HG03159 (cell line): ENCODE measurements around the gene CCDC74B.
"Not testable (repeated sequence)": the region's sequence is repeated elsewhere in the genome, so short reads cannot be mapped to it uniquely, and the experiment has no call there.

Experiments used
- ATAC-seq: cut with Tn5 transposase; IDR thresholded peaks from one replicate; pipeline ENCODE4 v1.9.1; 2021; ENCODE audit warnings: mild to moderate bottlenecking, moderate library complexity; ENCODE audit not compliant: unreplicated experiment

CCDC74B gene

GRCh38 chr2:130120924-130121323 is 24.0 kb downstream of the CCDC74B start:
- not testable (repeated sequence) for ATAC-seq

- not testable (repeated sequence) for ATAC-seq
These were observed 42.1 kb downstream of the CCDC74B start for GRCh38 chr2:130102597-130103363.
